Measurements from ENCODE around the gene DCTN2.

- TF ChIP-seq CTCF (IDR thresholded peaks at IDR 0.05) (no peak), EP300 (IDR thresholded peaks at IDR 0.05) (no peak), POLR2AphosphoS5 (IDR thresholded peaks at IDR 0.05) (no peak)
Measured at GRCh38 chr12:57514720-57515407, 32.1 kb downstream of the DCTN2 start.
